HG02623 (cell line): Measurements from ENCODE around the gene PRLR.
A peak's percentile ranks its signal among the peaks of the same experiment; 100 is the strongest.

Source experiments
- ATAC-seq: cut with Tn5 transposase; IDR thresholded peaks from one replicate; pipeline ENCODE4 v1.9.1; 2021; ENCODE audit warnings: moderate library complexity; ENCODE audit not compliant: unreplicated experiment

The PRLR gene

DNA sequence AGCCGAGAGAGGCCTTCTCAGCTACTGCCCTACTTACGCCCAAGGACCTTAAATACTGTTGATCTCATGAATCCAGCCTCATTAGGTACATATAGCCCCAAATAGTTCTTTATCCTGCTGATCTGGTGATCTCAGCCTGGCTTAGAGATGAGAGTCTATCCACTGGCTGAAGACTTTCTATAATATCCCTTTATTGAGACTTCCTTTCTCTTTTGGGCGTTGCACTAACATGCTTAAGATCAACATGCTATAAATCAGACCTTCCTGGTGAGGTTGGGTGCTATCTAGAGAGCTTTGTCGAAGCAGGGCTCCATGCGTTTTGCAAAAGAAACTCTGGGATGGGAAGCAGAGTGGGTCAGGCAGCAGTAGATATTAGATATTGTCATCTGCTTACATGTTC lies 138.6 kb downstream of the PRLR start:
- ATAC-seq: no peak

DNA sequence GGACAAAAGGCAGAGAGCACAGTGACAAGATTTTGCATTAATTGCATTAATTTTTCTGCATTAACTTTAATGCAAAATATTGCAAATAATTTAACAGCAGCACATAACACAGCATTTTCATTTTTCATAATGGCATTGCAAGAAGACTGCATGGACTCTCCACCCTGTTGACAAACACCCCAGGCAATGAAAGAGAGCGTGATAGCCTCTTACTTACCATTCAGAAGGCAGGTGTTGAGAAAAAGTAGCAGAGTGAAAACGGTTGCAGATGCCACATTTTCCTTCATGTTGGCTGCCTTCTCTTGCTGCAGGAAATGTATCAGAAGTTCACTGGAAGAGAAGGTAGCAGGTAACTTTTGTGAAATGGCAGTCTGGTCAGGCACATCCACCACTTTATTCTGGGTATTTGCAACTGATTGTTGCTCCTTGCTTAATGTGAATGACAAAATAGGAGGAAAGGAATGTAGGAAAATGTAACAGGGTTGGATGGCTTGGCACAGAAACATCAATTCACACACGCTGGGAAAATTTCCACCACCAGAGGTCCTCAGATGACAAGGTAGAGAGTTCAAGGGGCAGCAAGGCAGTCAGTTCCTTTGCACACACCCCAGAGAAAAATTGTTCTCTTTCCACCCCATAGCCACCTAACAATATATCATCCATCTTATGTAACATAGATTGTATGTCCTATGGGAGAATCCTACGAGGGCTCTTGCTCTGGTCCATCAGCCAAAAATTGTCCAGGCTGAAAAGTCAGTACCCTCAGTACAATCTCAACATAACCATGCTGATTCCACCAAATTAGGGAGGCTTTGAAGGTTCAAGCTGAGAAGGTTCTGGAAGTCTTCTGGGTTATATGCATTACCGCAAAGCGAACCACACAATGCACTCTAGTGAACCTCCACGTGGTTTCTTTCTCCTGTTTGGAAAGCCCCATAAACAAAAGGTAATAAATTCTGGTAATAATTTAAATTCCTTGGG lies 140.7 kb downstream of the PRLR start:
- peak; percentile 55 for ATAC-seq

GRCh38 chr5:35087991-35088390 lies 142.3 kb downstream of the PRLR start:
- no peak for ATAC-seq

DNA sequence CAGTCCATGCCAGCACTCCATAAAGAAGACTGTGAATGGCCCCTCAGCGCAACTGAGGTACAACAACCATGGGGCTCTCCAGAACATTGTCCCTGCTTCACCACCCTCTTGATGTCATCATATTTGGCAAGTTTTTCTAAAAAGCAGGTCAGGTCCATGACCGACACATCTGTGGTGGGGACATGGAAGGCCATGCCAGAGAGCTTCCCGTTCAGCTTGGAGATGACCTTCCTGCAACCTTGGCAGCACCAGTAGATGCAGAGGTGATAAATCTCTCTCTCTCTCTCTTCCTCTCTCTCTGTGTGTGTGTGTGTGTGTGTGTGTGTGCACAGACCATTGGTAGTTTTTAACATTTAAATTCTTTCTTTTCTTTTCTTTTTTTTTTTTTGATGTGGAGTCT lies 147.1 kb downstream of the PRLR start:
- ATAC-seq: no peak

DNA sequence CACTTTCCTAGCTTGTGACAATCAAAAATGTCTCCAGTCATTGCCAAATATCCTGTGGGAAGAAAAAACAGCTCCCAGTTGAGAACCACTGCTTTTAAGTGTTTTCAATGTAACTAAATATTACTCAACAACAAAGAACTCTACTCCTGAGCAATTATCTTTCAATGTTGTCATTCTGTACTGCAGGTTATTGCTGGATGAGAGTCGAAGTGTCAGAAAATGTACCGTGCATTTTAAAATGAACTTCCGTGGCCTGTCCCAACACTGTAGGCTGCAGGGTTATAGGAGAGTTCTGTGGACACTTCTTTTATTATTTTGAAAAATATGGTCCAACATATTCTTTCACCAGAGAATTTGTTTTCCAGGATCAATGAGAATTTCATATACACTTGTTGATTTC lies 147.8 kb downstream of the PRLR start:
- no peak for ATAC-seq

GRCh38 chr5:35081134-35081533 lies 149.2 kb downstream of the PRLR start:
- no peak for ATAC-seq

- no peak for ATAC-seq
Observed at GRCh38 chr5:35073160-35073559, 157.1 kb downstream of the PRLR start.

DNA sequence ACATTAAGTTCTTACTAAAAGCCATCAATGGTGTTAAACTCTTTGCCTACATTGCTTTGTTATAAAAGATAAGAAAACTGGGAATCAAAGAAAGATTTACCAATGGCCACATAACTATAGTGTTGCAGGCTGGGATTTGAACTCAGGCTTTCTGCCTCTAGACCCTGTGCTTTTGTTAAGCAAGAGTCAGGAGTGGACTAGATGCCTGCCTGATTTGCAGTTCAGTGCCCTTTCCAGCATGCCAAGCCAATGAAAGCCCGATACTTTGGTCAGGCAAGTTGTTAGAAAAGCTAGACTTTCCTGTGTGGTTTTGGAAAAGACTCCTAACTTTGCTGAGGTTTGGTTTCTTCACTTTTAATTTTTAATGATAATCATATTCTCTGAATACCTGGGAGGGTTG lies 161.1 kb downstream of the PRLR start:
- ATAC-seq: no peak

DNA sequence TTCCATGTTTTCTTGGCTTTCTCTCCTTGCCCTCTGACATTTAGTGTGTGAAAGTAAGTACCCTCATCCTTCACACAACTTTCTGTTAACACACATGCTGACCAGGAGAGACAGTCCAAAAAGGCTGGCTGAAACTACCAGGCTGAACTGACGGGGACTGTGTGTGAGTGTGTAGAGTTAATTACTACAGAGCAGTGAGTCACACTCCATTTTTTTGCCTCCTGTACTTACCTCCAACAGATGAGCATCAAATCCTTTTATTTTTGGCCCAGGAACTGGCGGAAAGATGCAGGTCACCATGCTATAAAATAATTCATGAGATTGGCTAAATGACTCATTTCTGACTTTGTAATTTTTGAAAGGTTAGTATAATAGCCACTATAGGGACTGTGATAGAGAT lies 162.3 kb downstream of the PRLR start:
- no peak for ATAC-seq

- peak; percentile 78 for ATAC-seq
Observed at GRCh38 chr5:35066260-35066795, 164.0 kb downstream of the PRLR start.

GRCh38 chr5:35063414-35063813 lies 166.9 kb downstream of the PRLR start:
- no peak for ATAC-seq

DNA sequence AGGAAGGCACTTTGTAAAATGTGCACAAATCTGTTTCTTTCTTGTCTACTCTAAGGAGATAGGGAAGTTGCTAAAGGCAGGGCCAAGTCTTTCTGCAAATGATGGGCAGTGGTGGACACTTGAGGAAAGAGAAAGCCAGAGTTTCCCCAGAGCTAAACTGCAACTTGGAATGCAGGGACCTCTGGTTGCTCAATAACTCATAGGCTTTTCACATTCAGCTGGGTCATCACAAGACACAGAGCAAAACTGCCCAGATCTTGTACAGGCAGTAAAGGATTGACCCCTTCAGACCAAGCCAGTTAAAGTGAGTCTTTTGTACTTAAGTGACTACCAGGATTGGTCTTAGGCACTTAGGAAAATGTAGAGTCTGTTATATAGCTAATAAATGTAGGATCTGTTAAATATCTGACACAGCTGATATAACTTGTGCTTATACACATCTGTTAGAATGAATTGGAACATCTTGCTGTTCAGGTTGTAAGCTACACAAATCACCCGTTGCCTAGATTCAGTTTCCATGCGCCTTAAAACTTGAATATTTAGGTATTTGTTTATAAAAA lies 169.0 kb downstream of the PRLR start:
- ATAC-seq: no peak

- no peak for ATAC-seq
Observed at GRCh38 chr5:35060236-35060635, 170.1 kb downstream of the PRLR start.

- ATAC-seq: no peak
Observed at GRCh38 chr5:35059251-35059650, 171.0 kb downstream of the PRLR start.

DNA sequence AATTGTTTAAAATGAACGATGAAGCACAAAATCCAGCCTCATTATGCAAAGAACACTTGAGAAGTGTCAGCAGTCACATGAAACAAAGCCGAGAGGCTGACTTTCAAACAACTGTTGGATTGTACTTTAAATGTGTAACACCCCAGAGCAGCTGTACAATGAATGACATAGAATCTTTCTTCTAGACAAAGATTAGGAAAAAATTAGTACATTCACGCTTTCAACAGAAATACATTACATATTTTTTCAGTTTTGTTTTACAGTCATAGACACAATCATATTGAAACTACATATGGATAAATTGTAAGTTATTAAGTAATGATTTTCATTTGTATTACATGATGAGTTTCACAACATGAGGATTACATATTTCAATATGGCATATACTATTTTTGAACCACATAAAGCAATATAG lies 171.9 kb downstream of the PRLR start:
- peak; percentile 78 for ATAC-seq

- no peak for ATAC-seq
Observed at GRCh38 chr5:35056686-35057085, 173.6 kb downstream of the PRLR start.

DNA sequence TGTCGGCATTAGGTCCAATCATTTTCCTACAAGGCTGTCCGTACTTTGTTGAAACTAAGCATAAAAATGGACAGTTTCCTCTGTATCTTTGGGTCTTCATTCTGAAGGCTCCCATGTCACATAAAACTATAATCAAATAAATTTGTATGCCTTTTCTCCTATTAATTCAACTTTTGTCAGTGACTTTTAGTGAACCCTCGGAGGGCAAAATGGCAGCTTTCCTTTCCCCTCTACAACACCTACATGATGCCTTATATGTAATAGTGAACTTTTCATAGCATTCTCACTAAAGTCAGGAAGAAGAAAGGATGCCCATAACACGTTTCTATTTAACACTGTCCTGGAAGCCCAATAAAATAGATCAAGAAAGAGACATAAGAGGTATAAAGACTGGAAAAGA lies 177.4 kb downstream of the PRLR start:
- ATAC-seq: no peak

DNA sequence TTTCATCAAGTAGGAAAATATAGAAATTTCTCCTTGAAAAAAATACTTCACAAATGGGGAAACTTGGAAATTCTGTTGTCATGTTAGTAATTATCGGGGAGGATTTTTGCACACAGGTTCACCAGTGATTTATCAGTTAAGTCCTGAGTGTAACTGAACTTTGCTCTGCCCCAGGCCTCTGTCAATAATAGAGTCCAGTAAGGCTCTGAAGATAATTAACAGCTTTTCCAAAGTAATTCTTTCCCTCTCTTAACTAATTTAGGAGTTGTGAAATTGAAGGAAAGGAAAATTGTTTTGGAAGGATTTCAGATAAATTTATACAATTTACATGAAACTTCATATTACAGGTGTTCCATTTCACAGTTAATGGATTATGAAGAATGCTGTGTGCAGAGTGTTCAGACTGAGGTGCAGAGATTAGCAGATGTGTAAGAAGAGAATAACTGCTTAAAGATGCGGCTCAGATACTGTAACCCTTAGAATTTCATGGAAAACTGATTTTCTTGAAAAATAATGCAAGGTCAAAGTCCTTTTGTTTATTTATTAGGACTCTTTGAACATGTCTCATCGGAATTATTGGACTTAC lies 179.7 kb downstream of the PRLR start:
- ATAC-seq: no peak

GRCh38 chr5:35048910-35049309 lies 181.4 kb downstream of the PRLR start:
- no peak for ATAC-seq

- no peak for ATAC-seq
Observed at GRCh38 chr5:35047785-35048404, 182.4 kb downstream of the PRLR start, which contains the start of gene AGXT2. AGXT2 (minus strand) TSS chr5:35047949; CDS start chr5:35047892, 57 bp downstream.

DNA sequence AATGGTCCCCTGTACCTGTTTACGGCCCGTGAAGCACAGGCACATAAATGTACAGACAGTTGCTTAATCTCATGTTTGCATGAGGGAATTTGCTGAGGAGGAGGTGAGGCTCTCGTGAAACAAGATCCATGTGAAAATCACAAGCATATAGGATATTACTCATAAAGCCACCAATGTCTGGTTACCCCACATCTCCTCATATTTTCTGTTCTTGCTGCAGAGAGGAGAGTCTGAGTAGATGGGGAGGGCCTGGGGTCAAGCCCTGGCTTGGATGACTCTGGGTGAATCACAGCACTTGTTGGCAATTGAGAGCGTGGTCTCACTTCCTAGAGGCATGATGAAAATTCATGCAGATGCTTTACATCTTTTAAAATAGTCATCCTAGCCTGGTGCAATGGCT lies 183.5 kb downstream of the PRLR start:
- no peak for ATAC-seq
